Measurements from ENCODE around the gene EDN2. TPM values are rescaled to one million over a fixed set of nuclear protein-coding genes. Genes with fewer than 3 reads are reported as not detected.

EDN2 gene
- total and polyA plus RNA-seq, 2 of the 8 experiments (the other 6 are each of a cell fraction or from before 2014, with no cell fraction given) = 0.32 to 0.39 TPM

- CTCF ChIA-PET (ENCODE audit: partially characterized antibody) = interaction anchor here (0.7 to 12.5 kb wide), 22 partner anchors 9 to 192 kb away, joined by 3 to 141 read pairs (median 6); partner anchors contain the start of gene EDN2
Observed at GRCh38 chr1:41475859-41476567, 8.5 kb downstream of the EDN2 start.

More at GRCh38 chr1:41475859-41476567, 8.5 kb downstream of the EDN2 start:
- no peak overlapping the region for H3K9ac ChIP-seq (replicated peaks in 1 of 4; ENCODE audit: extremely low read depth in 1 of 4, low read depth in 3 of 4, low read length in 3 of 4)
- H2BK15ac ChIP-seq (ENCODE audit: low read length) = no peak overlapping the region
- no peaks in the 10 kb centered on the region for H3K27me3 ChIP-seq (replicated peaks in 1 of 4; ENCODE audit: control insufficient read depth in 3 of 4, extremely low read depth in 1 of 4, insufficient read depth in 3 of 4, low read length in 3 of 4)
- no peak overlapping the region for H2BK5ac ChIP-seq (ENCODE audit: low read depth, low read length)
- 65% methylated on average over 8 of the region's 8 CpGs; no CpG with 5 or more reads in 1 of the 2 experiments for WGBS, 2 experiments (ENCODE audit: extremely low coverage in 1 of 2, insufficient coverage in 1 of 2, insufficient read length in 1 of 2, insufficient replicate concordance in 2 of 2, low coverage in 1 of 2, low lambda C conversion rate in 2 of 2, missing lambda C conversion rate in 1 of 2)
- H3K9me3 ChIP-seq (ENCODE audit: insufficient read depth in 2 of 2, low read depth in 1 of 2, low read length in 1 of 2) = no peaks in the 10 kb centered on the region
- POLR2A ChIA-PET (ENCODE audit: partially characterized antibody) = interaction anchor here (1.2 to 2.3 kb wide), 2 partner anchors 10 to 23 kb away, joined by 3 to 5 read pairs; no protein-coding TSS in a partner anchor
- H3K56ac ChIP-seq (replicated peaks; ENCODE audit: insufficient read length, low read depth, low read length) = peak overlapping the region; percentile 14
- no peak overlapping the region for H4K91ac ChIP-seq (replicated peaks; ENCODE audit: insufficient read length, low read length)
- no peak overlapping the region for H2BK12ac ChIP-seq (ENCODE audit: low read depth, low read length)
- no peak overlapping the region for H3K14ac ChIP-seq (ENCODE audit: insufficient read length)
- H3K36me3 ChIP-seq (ENCODE audit: control insufficient read depth in 2 of 4, insufficient read depth in 4 of 4, low read length in 3 of 4) = no peaks in the 10 kb centered on the region
- H3K4me2 ChIP-seq (ENCODE audit: insufficient read depth in 1 of 2, low read depth in 2 of 2, low read length in 2 of 2) = no peak overlapping the region
- H4K20me1 ChIP-seq (replicated peaks in 1 of 2; ENCODE audit: control insufficient read depth in 1 of 2, insufficient read depth in 2 of 2, low read length in 2 of 2) = no peaks in the 10 kb centered on the region
- no peak overlapping the region for H3K4ac ChIP-seq (replicated peaks; ENCODE audit: insufficient read length, low read depth, low read length)
- no peak overlapping the region for H3K27ac ChIP-seq (ENCODE audit: low read depth, low read length)
- no peak overlapping the region for H2AK5ac ChIP-seq (ENCODE audit: low read depth, low read length)
- H2BK20ac ChIP-seq (ENCODE audit: low read length) = no peak overlapping the region
- no peak overlapping the region for H3K4me3 ChIP-seq (ENCODE audit: extremely low read depth in 1 of 4, insufficient read depth in 2 of 4, low read depth in 3 of 4, low read length in 4 of 4)
- no peak overlapping the region for H2BK120ac ChIP-seq (replicated peaks; ENCODE audit: low read depth, low read length)
- FAIRE-seq = no peak
- peaks cover 0 to 5% (median 4%) of the 10 kb centered on the region in 4 experiments; a peak in 2 of 7 replicates for H3K4me1 ChIP-seq (replicated peaks in 1 of 4; ENCODE audit: control insufficient read depth in 3 of 4, insufficient read depth in 4 of 4, low read length in 3 of 4)
- no peaks in the 10 kb centered on the region for H3K23me2 ChIP-seq (ENCODE audit: low read depth, low read length)
- TF ChIP-seq RAD21 (IDR thresholded peaks at IDR 0.05 in 1 of 2, conservative IDR thresholded peaks at IDR 0.05 in 1 of 2; ENCODE audit: low read depth in 2 of 2, low read length in 2 of 2) (0 out of 4 replicates have a peak, but pooled peaks of 1 of the 2 experiments have one; percentile 11), RFX5 (IDR thresholded peaks at IDR 0.05; ENCODE audit: borderline replicate concordance, low read depth, low read length) (no peak), CTCF (IDR thresholded peaks at IDR 0.05; ENCODE audit: control extremely low read depth in 1 of 3, insufficient read depth in 1 of 3, low read depth in 1 of 3, low read length in 3 of 3) (peak in 1 of 3 experiments; percentile 8; a peak in 1 of 4 replicates), SP1 (IDR thresholded peaks at IDR 0.05; ENCODE audit: low read depth, low read length) (no peak)
- no peaks in the 10 kb centered on the region for H3K79me1 ChIP-seq (ENCODE audit: low read depth, low read length)
- no peak overlapping the region for H2AFZ ChIP-seq (ENCODE audit: low read length)
- no peak overlapping the region for H4K8ac ChIP-seq (ENCODE audit: extremely low read depth, insufficient read depth, low read length)
- no peak overlapping the region for H3K18ac ChIP-seq (ENCODE audit: extremely low read depth, low read length)
- H3K23ac ChIP-seq (ENCODE audit: insufficient read length) = no peak overlapping the region
- no peak overlapping the region for H4K5ac ChIP-seq (ENCODE audit: insufficient read length, low read depth, low read length)
- DNase-seq (ENCODE audit: low read depth in 1 of 2, low spot score in 2 of 2) = no peak
- H3K79me2 ChIP-seq (ENCODE audit: control insufficient read depth in 1 of 2, insufficient read depth in 2 of 2, low read length in 2 of 2) = no peaks in the 10 kb centered on the region
